A549 (cell line): ENCODE measurements around the gene INF2.
"Not testable (repeated sequence)": the region's sequence is repeated elsewhere in the genome, so short reads cannot be mapped to it uniquely, and the experiment has no call there.

ENCODE experiments used
- CTCF ChIP-seq: fragments of >200 bp; sonication (Bioruptor Twin); formaldehyde crosslinking; IDR thresholded peaks from 3 replicates; pipeline ENCODE4 v1.5.1; 2016
- ELK1 ChIP-seq: fragments of 150-350 bp; IDR thresholded peaks from 2 replicates; pipeline ENCODE4 v1.6.1; 2014; ENCODE audit warnings: low read depth, mild to moderate bottlenecking, low read length
- EP300 ChIP-seq, 2 experiments: fragments of >200 bp; sonication (Bioruptor Twin); formaldehyde crosslinking; IDR thresholded peaks; 2 replicates in 1 of 2; 3 replicates in 1 of 2; pipeline ENCODE4 v1.6.1; 2016 to 2017
- POLR2A ChIP-seq: IDR thresholded peaks from 2 replicates; pipeline ENCODE4 v1.6.1; 2012; ENCODE audit warnings: mild to moderate bottlenecking, low read length
- RAD21 ChIP-seq, 2 experiments: fragments of >200 bp in 1 of 2; sonication (Bioruptor Twin) in 1 of 2; formaldehyde crosslinking in 1 of 2; IDR thresholded peaks in 1 of 2; conservative IDR thresholded peaks in 1 of 2; 2 replicates in 1 of 2; 3 replicates in 1 of 2; pipeline ENCODE4 v1.6.1; 2012 to 2018; ENCODE audit warnings: inconsistent platforms in 1 of 2
- TF ChIP-seq, protein P1 (sequence below): IDR thresholded peaks from 2 replicates; pipeline ENCODE4 v1.6.1; 2012

DNA sequence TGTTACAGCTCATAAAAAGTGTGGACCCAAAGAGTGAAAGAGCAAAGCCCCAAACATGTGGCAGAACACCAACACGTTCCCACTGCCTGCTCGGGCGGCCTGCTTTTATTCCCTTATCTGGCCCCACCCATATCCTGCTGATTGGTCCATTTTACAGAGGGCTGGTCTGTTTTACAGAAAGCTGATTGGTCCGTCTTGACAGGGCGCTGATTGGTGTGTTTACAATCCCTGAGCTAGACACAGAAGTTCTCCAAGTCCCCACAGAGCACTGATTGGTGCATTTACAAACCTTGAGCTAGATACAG is 61.3 kb downstream of the INF2 start:
- not testable (repeated sequence) for TF ChIP-seq CTCF; RAD21 (conservative IDR thresholded peaks at IDR 0.05 in 1 of 2, IDR thresholded peaks at IDR 0.05 in 1 of 2); EP300 (IDR thresholded peaks at IDR 0.05); POLR2A; ELK1
- TF ChIP-seq, protein P1, sequence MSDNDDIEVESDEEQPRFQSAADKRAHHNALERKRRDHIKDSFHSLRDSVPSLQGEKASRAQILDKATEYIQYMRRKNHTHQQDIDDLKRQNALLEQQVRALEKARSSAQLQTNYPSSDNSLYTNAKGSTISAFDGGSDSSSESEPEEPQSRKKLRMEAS = not testable (repeated sequence)
